H1 (cell line): ENCODE measurements around the gene HOXB6. TPM values are rescaled to one million over a fixed set of nuclear protein-coding genes. Genes with fewer than 3 reads are reported as not detected.
A peak's percentile ranks its signal among the peaks of the same experiment; 100 is the strongest.

Experiments used
- CTCF ChIA-PET: fragments of 300-600 bp; sonication (Branson Sonifier 250); formaldehyde crosslinking; loops from one replicate; lab custom pipeline; 2021; ENCODE audit not compliant: partially characterized antibody; lab: Charles Lee
- POLR2A ChIA-PET: fragments of 300-600 bp; sonication (Branson Sonifier 250); formaldehyde crosslinking; loops from one replicate; lab custom pipeline; 2021; ENCODE audit warnings: inconsistent platforms; ENCODE audit not compliant: partially characterized antibody; lab: Charles Lee
- DNase-seq, 2 experiments: peaks; one replicate each; pipeline versions ENCODE4 v3.0.0 to v3.0.0-alpha.2; 2010 to 2022; ENCODE audit warnings: low spot score in 2 of 2, low read depth in 1 of 2, mixed read lengths in 1 of 2
- FAIRE-seq: peaks from 2 replicates; lab custom pipeline; 2011; peaks lifted over from hg19 to GRCh38; lab: Jason Lieb, UNC
- H2AFZ ChIP-seq: 2 replicates; pipeline ENCODE4 v1.8.1; 2012; ENCODE audit warnings: low read length, inconsistent platforms
- H2AK5ac ChIP-seq: 2 replicates; pipeline ENCODE4 v1.6.1; 2013; ENCODE audit warnings: low read depth, low read length
- H2BK120ac ChIP-seq: replicated peaks from 2 replicates; pipeline ENCODE3; 2013; ENCODE audit warnings: low read depth, low read length, inconsistent platforms
- H2BK12ac ChIP-seq: 2 replicates; pipeline ENCODE4 v1.6.1; 2013; ENCODE audit warnings: low read depth, low read length
- H2BK15ac ChIP-seq: 2 replicates; pipeline ENCODE4 v1.6.1; 2013; ENCODE audit warnings: low read length
- H2BK20ac ChIP-seq: 2 replicates; pipeline ENCODE4 v1.6.1; 2013; ENCODE audit warnings: low read length
- H2BK5ac ChIP-seq: 2 replicates; pipeline ENCODE4 v1.6.1; 2013; ENCODE audit warnings: low read depth, low read length
- H3K14ac ChIP-seq: 2 replicates; pipeline ENCODE4 v1.6.1; 2013; ENCODE audit warnings: inconsistent platforms; ENCODE audit not compliant: insufficient read length
- H3K18ac ChIP-seq: 2 replicates; pipeline ENCODE4 v1.6.1; 2013; ENCODE audit warnings: low read length; ENCODE audit errors: extremely low read depth
- H3K23ac ChIP-seq: 2 replicates; pipeline ENCODE4 v1.6.1; 2013; ENCODE audit warnings: inconsistent platforms; ENCODE audit not compliant: insufficient read length
- H3K23me2 ChIP-seq: 2 replicates; pipeline ENCODE4 v1.6.1; 2013; ENCODE audit warnings: low read depth, low read length
- H3K27ac ChIP-seq: 2 replicates; pipeline ENCODE4 v1.6.1; 2011; ENCODE audit warnings: low read depth, low read length, inconsistent platforms
- H3K27me3 ChIP-seq, 4 experiments: replicated peaks in 1 of 4; 1 replicate in 1 of 4; 2 replicates in 3 of 4; pipeline versions ENCODE4 v1.6.1 to v1.8.1; 2011 to 2013; ENCODE audit warnings: low read length in 3 of 4, mild to moderate bottlenecking in 3 of 4, inconsistent platforms in 2 of 4, mixed read lengths in 2 of 4, moderate library complexity in 1 of 4; ENCODE audit not compliant: control insufficient read depth in 3 of 4, insufficient read depth in 3 of 4; ENCODE audit errors: extremely low read depth in 1 of 4
- H3K36me3 ChIP-seq, 4 experiments: 2 replicates each; pipeline versions ENCODE4 v1.6.1 to v1.8.1; 2011 to 2013; ENCODE audit warnings: mild to moderate bottlenecking in 4 of 4, low read length in 3 of 4, moderate library complexity in 2 of 4, control low read depth in 1 of 4, inconsistent platforms in 1 of 4; ENCODE audit not compliant: insufficient read depth in 4 of 4, control insufficient read depth in 2 of 4
- H3K4ac ChIP-seq: replicated peaks from 2 replicates; pipeline ENCODE3; 2013; ENCODE audit warnings: low read length, low read depth, mixed read lengths, inconsistent platforms; ENCODE audit not compliant: insufficient read length
- H3K4me1 ChIP-seq, 4 experiments: replicated peaks in 1 of 4; 1 replicate in 1 of 4; 2 replicates in 3 of 4; pipeline versions ENCODE4 v1.6.1 to v1.8.1; 2011 to 2013; ENCODE audit warnings: low read length in 3 of 4, inconsistent platforms in 2 of 4, mixed read lengths in 1 of 4; ENCODE audit not compliant: insufficient read depth in 4 of 4, control insufficient read depth in 3 of 4
- H3K4me2 ChIP-seq, 2 experiments: 2 replicates each; pipeline versions ENCODE4 v1.6.1 to v1.8.1; 2011 to 2013; ENCODE audit warnings: low read depth in 2 of 2, low read length in 2 of 2, control low read depth in 1 of 2, inconsistent platforms in 1 of 2, mild to moderate bottlenecking in 1 of 2; ENCODE audit not compliant: insufficient read depth in 1 of 2
- H3K4me3 ChIP-seq, 4 experiments: fragments of 200-600, 300-600 bp in 1 of 4; sonication (generic), shearing (Covaris generic), sonication (Bioruptor Twin) in 1 of 4; 2 replicates each; pipeline versions ENCODE4 v1.5.1 to v1.8.1; 2011 to 2016; ENCODE audit warnings: low read length in 4 of 4, low read depth in 3 of 4, control low read depth in 2 of 4, inconsistent platforms in 2 of 4, mild to moderate bottlenecking in 2 of 4, mixed read lengths in 1 of 4, moderate library complexity in 1 of 4; ENCODE audit not compliant: insufficient read depth in 2 of 4; ENCODE audit errors: extremely low read depth in 1 of 4
- H3K56ac ChIP-seq: replicated peaks from 2 replicates; pipeline ENCODE3; 2013; ENCODE audit warnings: low read depth, mild to moderate bottlenecking, mixed read lengths, low read length, inconsistent platforms; ENCODE audit not compliant: insufficient read length
- H3K79me1 ChIP-seq: 2 replicates; pipeline ENCODE4 v1.6.1; 2013; ENCODE audit warnings: low read depth, low read length, control low read depth
- H3K79me2 ChIP-seq, 2 experiments: 2 replicates each; pipeline versions ENCODE4 v1.6.1 to v1.8.1; 2012 to 2013; ENCODE audit warnings: low read length in 2 of 2, mild to moderate bottlenecking in 2 of 2, inconsistent platforms in 1 of 2; ENCODE audit not compliant: insufficient read depth in 2 of 2, control insufficient read depth in 1 of 2
- H3K9ac ChIP-seq, 4 experiments: replicated peaks in 1 of 4; 1 replicate in 1 of 4; 2 replicates in 3 of 4; pipeline versions ENCODE4 v1.6.1 to v1.8.1; 2011 to 2013; ENCODE audit warnings: low read depth in 3 of 4, low read length in 3 of 4, control low read depth in 2 of 4, mild to moderate bottlenecking in 2 of 4, moderate library complexity in 2 of 4, inconsistent platforms in 1 of 4; ENCODE audit errors: extremely low read depth in 1 of 4
- H3K9me3 ChIP-seq, 2 experiments: 2 replicates each; pipeline versions ENCODE4 v1.6.1 to v1.8.1; 2012 to 2013; ENCODE audit warnings: mild to moderate bottlenecking in 2 of 2, moderate library complexity in 2 of 2, control low read depth in 1 of 2, inconsistent platforms in 1 of 2, low read depth in 1 of 2, low read length in 1 of 2, mixed read lengths in 1 of 2; ENCODE audit not compliant: insufficient read depth in 2 of 2
- H4K20me1 ChIP-seq, 2 experiments: replicated peaks in 1 of 2; 2 replicates each; pipeline versions ENCODE3 to v1.8.1; 2011 to 2013; ENCODE audit warnings: inconsistent platforms in 2 of 2, low read length in 2 of 2, mild to moderate bottlenecking in 1 of 2; ENCODE audit not compliant: insufficient read depth in 2 of 2, control insufficient read depth in 1 of 2
- H4K5ac ChIP-seq: 2 replicates; pipeline ENCODE4 v1.6.1; 2013; ENCODE audit warnings: low read length, low read depth, mixed read lengths, inconsistent platforms; ENCODE audit not compliant: insufficient read length
- H4K8ac ChIP-seq: 2 replicates; pipeline ENCODE4 v1.8.0; 2013; ENCODE audit warnings: mild to moderate bottlenecking, moderate library complexity, low read length, inconsistent platforms; ENCODE audit not compliant: insufficient read depth; ENCODE audit errors: extremely low read depth
- H4K91ac ChIP-seq: replicated peaks from 2 replicates; pipeline ENCODE3; 2013; ENCODE audit warnings: low read length, mixed read lengths, inconsistent platforms; ENCODE audit not compliant: insufficient read length
- CHD2 ChIP-seq: IDR thresholded peaks from 2 replicates; pipeline ENCODE4 v1.6.1; 2012; ENCODE audit warnings: low read length, improper control_type of control experiment
- EZH2 ChIP-seq: fragments of 200-600 bp; sonication (generic); IDR thresholded peaks from 2 replicates; pipeline ENCODE4 v1.7.1; 2012; ENCODE audit warnings: low read depth, mild to moderate bottlenecking, moderate library complexity, low read length, inconsistent platforms; ENCODE audit not compliant: severe bottlenecking
- SUZ12 ChIP-seq: fragments of 200-600 bp; sonication (generic); IDR thresholded peaks from 2 replicates; pipeline ENCODE4 v1.6.1; 2012; ENCODE audit warnings: mild to moderate bottlenecking, inconsistent platforms, low read length, moderate library complexity, mixed read lengths
- WGBS, 2 experiments: shearing (Covaris generic) in 1 of 2; methylation state at CpG; one replicate each; pipeline versions ENCODE4 v1.1.6 to v1.1.7; 2013 to 2015; ENCODE audit warnings: low lambda C conversion rate in 2 of 2, mixed read lengths in 2 of 2, inconsistent platforms in 1 of 2, low coverage in 1 of 2, missing lambda C conversion rate in 1 of 2; ENCODE audit not compliant: insufficient replicate concordance in 2 of 2, insufficient coverage in 1 of 2, insufficient read length in 1 of 2; ENCODE audit errors: extremely low coverage in 1 of 2, missing lambda C conversion rate in 1 of 2; 5-methylcytosine and 5-hydroxymethylcytosine counted together
- polyA plus RNA-seq, 7 experiments: library from polyadenylated mRNA; depleted of rRNA in 3 of 7; stranded (reverse) in 5 of 7; unstranded in 2 of 7; fragments of >200 nt in 5 of 7; fragments of 200-250 nt in 2 of 7; gene quantifications; 1 replicate in 5 of 7; 2 replicates in 1 of 7; 4 replicates in 1 of 7; pipeline versions ENCODE4 v1.2.1 to v1.2.3, GENCODE V29; 2011 to 2013; ENCODE audit warnings: missing spikeins in 2 of 7, mixed read lengths in 2 of 7
- total RNA-seq: library from RNA; stranded (reverse); fragmentation: NEBNext Ultra II Directional; extraction: Animal tissue kit (Norgen Biotek cat#: 25700); gene quantifications from 2 replicates; pipeline ENCODE4 v1.2.1, GENCODE V29; 2021

The HOXB6 gene
- total and polyA plus RNA-seq, 2 of the 8 experiments (the other 6 are each of a cell fraction or from before 2014, with no cell fraction given): not detected

DNA sequence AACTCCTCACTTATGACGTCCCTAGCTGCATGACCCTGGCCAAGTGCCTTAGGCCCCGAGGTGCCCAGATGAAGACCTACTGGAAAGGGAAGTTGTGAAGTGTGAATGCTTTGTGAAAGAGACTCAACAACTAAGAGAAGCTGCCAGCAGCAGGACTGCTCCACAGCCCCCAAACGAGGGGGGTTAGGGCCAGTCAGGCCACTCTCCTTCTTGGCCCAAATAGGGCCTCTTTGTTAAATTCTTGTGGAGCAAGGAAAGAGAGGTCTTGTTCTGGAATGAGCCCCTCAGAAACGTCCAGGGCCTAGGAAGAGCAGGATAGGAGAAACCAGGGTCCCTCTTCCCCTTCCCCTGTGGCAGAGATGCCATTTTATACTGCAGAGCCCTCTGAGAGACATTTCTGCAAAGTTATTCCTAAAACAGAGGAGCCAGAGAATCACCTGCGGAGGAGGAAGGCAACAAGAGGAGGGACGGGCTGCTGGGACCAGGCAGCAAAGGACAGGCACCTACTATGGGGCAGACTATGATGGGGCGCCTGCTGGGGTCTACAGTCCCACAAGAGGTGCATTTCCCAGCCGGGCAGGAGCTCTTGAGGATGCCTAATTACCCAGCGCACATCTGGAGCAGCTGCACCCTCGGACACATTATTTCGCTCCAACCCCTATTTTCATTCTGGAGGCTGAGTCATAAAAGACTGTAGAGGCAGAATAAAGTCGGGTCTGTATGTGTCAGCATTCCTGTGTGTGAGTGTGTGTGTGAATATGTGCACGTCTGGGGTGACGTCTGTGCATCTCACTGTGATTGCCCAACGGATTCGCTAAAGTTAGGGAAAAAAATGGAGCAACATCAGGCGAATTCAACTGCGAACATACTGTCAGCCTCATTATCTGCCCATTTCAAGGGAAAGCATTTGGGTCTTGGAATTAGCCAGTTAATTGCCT is 32.8 kb upstream of the HOXB6 start:
- no peak overlapping the region for H3K56ac ChIP-seq

More for the DNA sequence above, 32.8 kb upstream of the HOXB6 start:
- Histone ChIP-seq H3K23ac (no peak overlapping the region), H3K79me1 (no peaks in the 10 kb centered on the region), H2BK20ac (no peak overlapping the region), H3K18ac (no peak overlapping the region), H4K5ac (no peak overlapping the region), H3K4me3 (no peak overlapping the region), H3K4me1 (peaks cover 0 to 6% (median 2%) of the 10 kb centered on the region in 4 experiments; a peak in 4 of 7 replicates), H2AK5ac (no peak overlapping the region), H3K27me3 (peaks cover 98 to 100% (median 99%) of the 10 kb centered on the region in 4 experiments), H2AFZ (no peak overlapping the region), H3K4ac (no peak overlapping the region), H2BK120ac (no peak overlapping the region), H3K9ac (no peak overlapping the region), H4K20me1 (peaks cover 22 to 29% of the 10 kb centered on the region in 2 experiments), H3K23me2 (no peaks in the 10 kb centered on the region), H4K8ac (no peak overlapping the region), H3K79me2 (no peaks in the 10 kb centered on the region), H2BK15ac (no peak overlapping the region), H2BK12ac (no peak overlapping the region), H3K9me3 (no peaks in the 10 kb centered on the region), H2BK5ac (no peak overlapping the region), H3K27ac (no peak overlapping the region), H4K91ac (no peak overlapping the region), H3K36me3 (peaks cover 0 to 7% (median 0%) of the 10 kb centered on the region in 4 experiments; a peak in 1 of 8 replicates), H3K4me2 (no peak overlapping the region), H3K14ac (no peak overlapping the region)
- TF ChIP-seq CHD2 (no peak), SUZ12 (peak; percentile 13; the same call in 1 of the 2 replicates), EZH2 (peak; percentile 45)
- WGBS, 2 experiments: 58% methylated on average over 18 of the region's 18 CpGs; no CpG with 5 or more reads in 1 of the 2 experiments
- FAIRE-seq (no peak), DNase-seq (no peak)
- ChIA-PET CTCF (interaction anchor here (0.7 to 2.8 kb wide), 26 partner anchors 7 to 268 kb away, joined by 3 to 17 read pairs (median 4); partner anchors contain the start of gene HOXB9), POLR2A (no interaction called here)
